A549 (cell line): ENCODE measurements around the gene BUD31. TPM values are rescaled to one million over a fixed set of nuclear protein-coding genes. Genes with fewer than 3 reads are reported as not detected.

ENCODE experiments used
- ATAC-seq, 2 experiments: fragments of 200-7000 bp in 1 of 2; fragments of >200 bp in 1 of 2; cut with Nextera tagmentation in 1 of 2; cut with Tn5 transposase in 1 of 2; 3 replicates each; pipeline versions ENCODE4 v1.8.0 to v1.9.1; 2018 to 2020; ENCODE audit warnings: mild to moderate bottlenecking in 1 of 2, moderate library complexity in 1 of 2
- CTCF ChIA-PET: fragments of 300-600 bp; sonication (Branson Sonifier 250); formaldehyde crosslinking; extraction: SDS; loops from one replicate; lab custom pipeline; 2021; ENCODE audit warnings: antibody characterized with exemption, inconsistent platforms; lab: Yijun Ruan, JAX
- POLR2A ChIA-PET: fragments of 350-600 bp; formaldehyde crosslinking; extraction: SDS; loops from one replicate; lab custom pipeline; 2021; ENCODE audit warnings: antibody characterized with exemption, inconsistent platforms; lab: Yijun Ruan, JAX
- DNase-seq, 2 experiments: peaks; one replicate each; pipeline versions ENCODE4 v3.0.0 to v3.0.0-alpha.2; 2011 to 2016; ENCODE audit warnings: low read depth in 1 of 2, low spot score in 1 of 2
- FAIRE-seq: peaks from 2 replicates; lab custom pipeline; 2011; peaks lifted over from hg19 to GRCh38; lab: Jason Lieb, UNC
- H3K27ac ChIP-seq, 2 experiments: fragments of >200 bp; sonication (Bioruptor Twin); formaldehyde crosslinking; 3 replicates each; pipeline ENCODE4 v1.5.1; 2016 to 2017
- H3K4me1 ChIP-seq: fragments of >200 bp; sonication (Bioruptor Twin); formaldehyde crosslinking; 3 replicates; pipeline ENCODE4 v1.6.1; 2016
- H3K4me2 ChIP-seq: fragments of >200 bp; sonication (Bioruptor Twin); formaldehyde crosslinking; 3 replicates; pipeline ENCODE4 v1.6.1; 2016
- H3K4me3 ChIP-seq: fragments of >200 bp; sonication (Bioruptor Twin); formaldehyde crosslinking; 3 replicates; pipeline ENCODE4 v1.5.1; 2016
- H3K9me3 ChIP-seq: fragments of >200 bp; sonication (Bioruptor Twin); formaldehyde crosslinking; 3 replicates; pipeline ENCODE4 v1.6.1; 2016
- CBX8 ChIP-seq: fragments of 200-600 bp; sonication (generic); IDR thresholded peaks from 2 replicates; pipeline ENCODE4 v1.6.1; 2016
- CEBPB ChIP-seq, 2 experiments: fragments of >200 bp in 1 of 2; sonication (Bioruptor Twin) in 1 of 2; formaldehyde crosslinking in 1 of 2; IDR thresholded peaks; 2 replicates each; pipeline ENCODE4 v1.6.1; 2012 to 2016
- CHD2 ChIP-seq: fragments of 150-350 bp; IDR thresholded peaks from 2 replicates; pipeline ENCODE4 v1.6.1; 2014; ENCODE audit warnings: low read length; ENCODE audit not compliant: partially characterized antibody
- EHF ChIP-seq: fragments of 250-450 bp; sonication (Bioruptor Pico); IDR thresholded peaks from 2 replicates; pipeline ENCODE4 v1.5.0; 2020; ENCODE audit warnings: mild to moderate bottlenecking
- FOSL2 ChIP-seq, 2 experiments: fragments of 450-650 bp in 1 of 2; fragments of >200 bp in 1 of 2; sonication (Bioruptor Twin) in 1 of 2; formaldehyde crosslinking; IDR thresholded peaks; 2 replicates each; pipeline versions ENCODE4 v1.5.0 to v1.6.1; 2016 to 2020; ENCODE audit warnings: mild to moderate bottlenecking in 1 of 2, moderate library complexity in 1 of 2
- HOXB13 ChIP-seq: fragments of 250-450 bp; sonication (Bioruptor Pico); IDR thresholded peaks from 2 replicates; pipeline ENCODE4 v1.5.0; 2020; ENCODE audit warnings: low read depth, mild to moderate bottlenecking, moderate library complexity
- HOXB5 ChIP-seq: fragments of 250-450 bp; sonication (Bioruptor Pico); IDR thresholded peaks from 2 replicates; pipeline ENCODE4 v1.5.0; 2020; ENCODE audit warnings: mild to moderate bottlenecking, moderate library complexity
- NFE2L2 ChIP-seq: fragments of 150-350 bp; conservative IDR thresholded peaks from 2 replicates; pipeline ENCODE4 v1.6.1; 2014; ENCODE audit warnings: low read length
- NPAS2 ChIP-seq: fragments of 250-450 bp; sonication (Bioruptor Pico); IDR thresholded peaks from 2 replicates; pipeline ENCODE4 v1.8.0; 2022; ENCODE audit warnings: mild to moderate bottlenecking, moderate library complexity, borderline replicate concordance
- PHF8 ChIP-seq: fragments of 200-600 bp; sonication (generic); IDR thresholded peaks from 2 replicates; pipeline ENCODE4 v1.6.1; 2016; ENCODE audit warnings: low read depth, mild to moderate bottlenecking, antibody characterized with exemption, moderate library complexity, borderline replicate concordance
- POLR2A ChIP-seq: IDR thresholded peaks from 2 replicates; pipeline ENCODE4 v1.6.1; 2012; ENCODE audit warnings: mild to moderate bottlenecking, low read length
- RAD21 ChIP-seq, 2 experiments: fragments of >200 bp in 1 of 2; sonication (Bioruptor Twin) in 1 of 2; formaldehyde crosslinking in 1 of 2; IDR thresholded peaks in 1 of 2; conservative IDR thresholded peaks in 1 of 2; 2 replicates in 1 of 2; 3 replicates in 1 of 2; pipeline ENCODE4 v1.6.1; 2012 to 2018; ENCODE audit warnings: inconsistent platforms in 1 of 2
- RCOR1 ChIP-seq: fragments of 150-350 bp; IDR thresholded peaks from 2 replicates; pipeline ENCODE4 v1.6.1; 2014; ENCODE audit warnings: antibody characterized with exemption, low read length, low read depth
- TP53 ChIP-seq: fragments of 250-450 bp; sonication (Bioruptor Pico); IDR thresholded peaks from 2 replicates; pipeline ENCODE4 v1.5.0; 2021; ENCODE audit warnings: mild to moderate bottlenecking, moderate library complexity
- ZFP36 ChIP-seq: fragments of 450-650 bp; IDR thresholded peaks from 2 replicates; pipeline ENCODE4 v1.6.1; 2014; ENCODE audit warnings: borderline replicate concordance; ENCODE audit not compliant: partially characterized antibody
- ZSCAN20 ChIP-seq: fragments of 250-450 bp; sonication (Bioruptor Pico); IDR thresholded peaks from 2 replicates; pipeline ENCODE4 v1.8.0; 2022; ENCODE audit warnings: mild to moderate bottlenecking, moderate library complexity
- WGBS: methylation state at CpG from one replicate; pipeline ENCODE4 v1.1.6; 2017; ENCODE audit errors: missing lambda C conversion rate; 5-methylcytosine and 5-hydroxymethylcytosine counted together
- polyA plus RNA-seq, 4 experiments: library from polyadenylated mRNA; depleted of rRNA in 3 of 4; stranded (reverse); fragments of >200 nt; fragmentation: RNase III in 1 of 4; extraction: RNeasy Plus Mini Kit Qiagen cat#74134 plus additional on column Dnase treatment in 1 of 4; gene quantifications; 2 replicates in 3 of 4; 3 replicates in 1 of 4; pipeline ENCODE4 v1.2.3, GENCODE V29; 2011 to 2017
- TF ChIP-seq, protein P1 (sequence below): fragments of 150-350 bp; IDR thresholded peaks from 2 replicates; pipeline ENCODE4 v1.6.1; 2014; ENCODE audit warnings: low read depth, mild to moderate bottlenecking, low read length
- TF ChIP-seq, protein P2 (sequence below): fragments of 200-600 bp; sonication (generic); IDR thresholded peaks from 2 replicates; pipeline ENCODE4 v1.6.1; 2016; ENCODE audit warnings: antibody characterized with exemption, mild to moderate bottlenecking, moderate library complexity
- TF ChIP-seq, protein P3 (sequence below): fragments of >200 bp; sonication (Bioruptor Twin); formaldehyde crosslinking; IDR thresholded peaks from 2 replicates; pipeline ENCODE4 v1.6.1; 2016
- TF ChIP-seq, protein P4 (sequence below): IDR thresholded peaks from 2 replicates; pipeline ENCODE4 v1.6.1; 2012; ENCODE audit warnings: low read depth, borderline replicate concordance
- TF ChIP-seq, protein P5 (sequence below): IDR thresholded peaks from 2 replicates; pipeline ENCODE4 v1.6.1; 2012

BUD31 gene
- polyA plus RNA-seq, 2 of the 4 experiments (the other 2 are of a cell fraction), result 96.5 to 105 TPM

DNA sequence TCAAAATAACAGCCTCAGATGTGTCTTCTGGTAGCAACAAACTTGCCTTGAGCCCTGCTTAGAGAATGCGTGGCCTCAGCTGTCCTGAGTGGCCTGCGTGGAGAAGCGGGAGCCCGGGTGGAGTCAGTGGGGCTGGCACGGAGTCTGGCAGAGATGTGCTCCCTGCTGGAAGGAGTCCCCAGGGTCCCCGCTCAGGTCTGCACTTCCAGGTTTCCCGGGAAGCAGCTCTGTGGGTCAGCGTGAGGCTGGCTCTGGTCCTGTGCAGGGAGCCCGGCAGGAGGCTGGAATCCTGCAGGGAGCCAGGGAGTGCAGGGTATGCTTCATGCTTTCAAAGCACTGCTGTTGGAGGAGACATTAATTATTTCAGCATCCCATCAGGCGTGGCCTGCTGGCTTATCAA lies 40.1 kb downstream of the BUD31 start:
- TF ChIP-seq FOSL2 (IDR thresholded peaks at IDR 0.05) (no peak), FOSL2 (CRISPR knock-in tag; IDR thresholded peaks at IDR 0.05) (no peak), ZFP36 (no peak), RAD21 (conservative IDR thresholded peaks at IDR 0.05 in 1 of 2, IDR thresholded peaks at IDR 0.05 in 1 of 2) (no peak), CEBPB (IDR thresholded peaks at IDR 0.05) (no peak), PHF8 (no peak), CBX8 (no peak)
- TF ChIP-seq, all 56 proteins: peak for 0
- ATAC-seq (no peak), FAIRE-seq (no peak), DNase-seq (no peak)
- H3K4me2 ChIP-seq, result no peak overlapping the region
- no peaks in the 10 kb centered on the region for H3K9me3 ChIP-seq
- WGBS, result 94% methylated on average over 10 of the region's 10 CpGs
- no peak overlapping the region for H3K27ac ChIP-seq
- no peak overlapping the region for H3K4me3 ChIP-seq
- CTCF ChIA-PET, result interaction anchor here (0.6 to 6.9 kb wide), 9 partner anchors 10 to 168 kb away, joined by 3 to 92 read pairs (median 4); partner anchors contain the start of genes ATP5MF, CPSF4, PTCD1 and ZSCAN25
- H3K4me1 ChIP-seq, result no peaks in the 10 kb centered on the region
- POLR2A ChIA-PET, result no interaction called here

DNA sequence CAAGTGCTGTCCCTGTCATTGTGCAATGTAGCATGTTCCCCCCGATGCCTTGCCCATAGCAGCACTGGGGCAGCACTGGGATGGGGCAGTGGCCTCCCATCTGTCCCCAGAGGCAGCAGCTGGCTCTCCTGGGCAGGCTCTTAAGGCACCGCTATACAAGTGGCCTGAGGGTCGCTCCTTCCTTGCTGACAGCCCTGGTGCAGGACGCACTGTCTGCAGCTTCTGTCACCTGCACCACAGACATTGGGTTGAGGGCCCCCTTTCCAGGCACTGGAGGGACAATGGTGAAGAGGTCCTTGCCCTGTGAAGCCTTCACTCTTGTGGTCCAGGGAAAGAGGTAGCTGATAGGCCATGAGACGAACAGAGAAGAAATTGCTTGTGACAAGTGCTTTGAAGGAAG lies 40.6 kb downstream of the BUD31 start:
- H3K4me2 ChIP-seq, result no peak overlapping the region
- no peaks in the 10 kb centered on the region for H3K9me3 ChIP-seq
- H3K4me3 ChIP-seq, result no peak overlapping the region
- 95% methylated on average over 5 of the region's 5 CpGs for WGBS
- no peaks in the 10 kb centered on the region for H3K4me1 ChIP-seq
- no peak overlapping the region for H3K27ac ChIP-seq
- POLR2A ChIA-PET, result no interaction called here
- TF ChIP-seq HOXB13 (CRISPR knock-in tag), result no peak
- TF ChIP-seq, protein P1, sequence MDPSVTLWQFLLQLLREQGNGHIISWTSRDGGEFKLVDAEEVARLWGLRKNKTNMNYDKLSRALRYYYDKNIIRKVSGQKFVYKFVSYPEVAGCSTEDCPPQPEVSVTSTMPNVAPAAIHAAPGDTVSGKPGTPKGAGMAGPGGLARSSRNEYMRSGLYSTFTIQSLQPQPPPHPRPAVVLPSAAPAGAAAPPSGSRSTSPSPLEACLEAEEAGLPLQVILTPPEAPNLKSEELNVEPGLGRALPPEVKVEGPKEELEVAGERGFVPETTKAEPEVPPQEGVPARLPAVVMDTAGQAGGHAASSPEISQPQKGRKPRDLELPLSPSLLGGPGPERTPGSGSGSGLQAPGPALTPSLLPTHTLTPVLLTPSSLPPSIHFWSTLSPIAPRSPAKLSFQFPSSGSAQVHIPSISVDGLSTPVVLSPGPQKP, result no peak
- no peak for TF ChIP-seq CHD2
- TF ChIP-seq, all 56 proteins: peak for 0
- ATAC-seq (no peak), DNase-seq (no peak), FAIRE-seq (no peak)
- CTCF ChIA-PET, result interaction anchor here (0.6 to 6.9 kb wide), 9 partner anchors 10 to 541 kb away, joined by 3 to 92 read pairs (median 3); partner anchors contain the start of genes ATP5MF, CPSF4, PTCD1 and ZSCAN25

DNA sequence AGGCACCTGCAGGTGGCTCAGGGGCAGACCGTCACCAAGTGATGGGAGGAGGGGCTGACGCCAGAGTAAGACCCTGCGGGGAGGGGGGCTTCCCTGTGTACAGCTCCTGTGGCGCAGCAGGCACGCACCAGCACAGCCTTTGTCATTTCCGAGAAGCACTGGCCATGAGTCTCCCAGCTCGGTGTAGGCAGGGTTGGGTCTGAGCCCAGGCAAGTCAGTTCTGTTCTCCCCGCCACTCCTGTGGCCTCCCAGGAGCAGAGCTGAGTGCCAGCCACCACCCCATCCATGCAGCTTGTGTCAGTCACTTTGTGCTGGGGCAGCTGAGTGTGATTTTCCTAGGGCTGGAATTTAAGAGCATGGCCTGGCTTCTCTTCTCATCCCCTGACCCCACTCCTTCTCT lies 43.2 kb downstream of the BUD31 start:
- H3K4me1 ChIP-seq, result no peaks in the 10 kb centered on the region
- no peak overlapping the region for H3K27ac ChIP-seq
- H3K9me3 ChIP-seq, result no peaks in the 10 kb centered on the region
- TF ChIP-seq HOXB5 (no peak), NPAS2 (CRISPR knock-in tag) (no peak), NFE2L2 (no peak), RCOR1 (no peak)
- TF ChIP-seq, protein P2, sequence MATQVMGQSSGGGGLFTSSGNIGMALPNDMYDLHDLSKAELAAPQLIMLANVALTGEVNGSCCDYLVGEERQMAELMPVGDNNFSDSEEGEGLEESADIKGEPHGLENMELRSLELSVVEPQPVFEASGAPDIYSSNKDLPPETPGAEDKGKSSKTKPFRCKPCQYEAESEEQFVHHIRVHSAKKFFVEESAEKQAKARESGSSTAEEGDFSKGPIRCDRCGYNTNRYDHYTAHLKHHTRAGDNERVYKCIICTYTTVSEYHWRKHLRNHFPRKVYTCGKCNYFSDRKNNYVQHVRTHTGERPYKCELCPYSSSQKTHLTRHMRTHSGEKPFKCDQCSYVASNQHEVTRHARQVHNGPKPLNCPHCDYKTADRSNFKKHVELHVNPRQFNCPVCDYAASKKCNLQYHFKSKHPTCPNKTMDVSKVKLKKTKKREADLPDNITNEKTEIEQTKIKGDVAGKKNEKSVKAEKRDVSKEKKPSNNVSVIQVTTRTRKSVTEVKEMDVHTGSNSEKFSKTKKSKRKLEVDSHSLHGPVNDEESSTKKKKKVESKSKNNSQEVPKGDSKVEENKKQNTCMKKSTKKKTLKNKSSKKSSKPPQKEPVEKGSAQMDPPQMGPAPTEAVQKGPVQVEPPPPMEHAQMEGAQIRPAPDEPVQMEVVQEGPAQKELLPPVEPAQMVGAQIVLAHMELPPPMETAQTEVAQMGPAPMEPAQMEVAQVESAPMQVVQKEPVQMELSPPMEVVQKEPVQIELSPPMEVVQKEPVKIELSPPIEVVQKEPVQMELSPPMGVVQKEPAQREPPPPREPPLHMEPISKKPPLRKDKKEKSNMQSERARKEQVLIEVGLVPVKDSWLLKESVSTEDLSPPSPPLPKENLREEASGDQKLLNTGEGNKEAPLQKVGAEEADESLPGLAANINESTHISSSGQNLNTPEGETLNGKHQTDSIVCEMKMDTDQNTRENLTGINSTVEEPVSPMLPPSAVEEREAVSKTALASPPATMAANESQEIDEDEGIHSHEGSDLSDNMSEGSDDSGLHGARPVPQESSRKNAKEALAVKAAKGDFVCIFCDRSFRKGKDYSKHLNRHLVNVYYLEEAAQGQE, result no peak
- TF ChIP-seq, all 56 proteins: peak for 0
- WGBS, result 97% methylated on average over 6 of the region's 8 CpGs
- no peak for FAIRE-seq
- Histone ChIP-seq H3K4me2 (no peak overlapping the region), H3K4me3 (no peak overlapping the region)
- ChIA-PET CTCF (interaction anchor here (4.6 kb wide), 1 partner anchor 13 kb away, joined by 24 read pairs; the partner anchor contains the start of genes CPSF4 and PTCD1), POLR2A (no interaction called here)
- DNase-seq, result no peak
- no peak for ATAC-seq

DNA sequence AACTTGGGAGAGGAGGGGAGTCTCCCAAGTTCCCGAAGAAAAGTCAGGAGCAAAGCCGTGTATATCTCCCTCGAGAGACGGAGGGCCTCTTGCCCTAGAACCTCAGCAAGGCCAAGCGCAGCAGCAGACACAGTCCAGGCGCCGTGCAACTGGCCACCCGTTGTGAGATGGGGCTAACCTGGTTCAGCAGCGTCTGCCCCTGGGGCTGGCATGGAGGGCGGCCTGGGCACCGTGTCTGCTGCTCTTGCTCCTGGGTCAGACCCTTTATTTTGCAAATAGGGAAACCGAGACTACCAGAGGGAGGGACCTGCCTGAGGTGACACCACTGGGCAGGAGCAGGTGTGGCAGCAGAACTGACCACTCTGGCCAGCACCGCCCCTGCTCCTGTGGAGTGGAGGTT lies 43.8 kb downstream of the BUD31 start:
- no peaks in the 10 kb centered on the region for H3K4me1 ChIP-seq
- no peaks in the 10 kb centered on the region for H3K9me3 ChIP-seq
- no peak for DNase-seq
- FAIRE-seq, result no peak
- no peak overlapping the region for H3K27ac ChIP-seq
- CTCF ChIA-PET, result no interaction called here
- H3K4me2 ChIP-seq, result no peak overlapping the region
- no peak overlapping the region for H3K4me3 ChIP-seq
- POLR2A ChIA-PET, result no interaction called here
- ATAC-seq, result no peak
- WGBS, result 86% methylated on average over 13 of the region's 13 CpGs
- TF ChIP-seq ZSCAN20 (CRISPR knock-in tag) (no peak), CHD2 (no peak), POLR2A (no peak), EHF (CRISPR knock-in tag) (no peak), NPAS2 (CRISPR knock-in tag) (no peak), TP53 (CRISPR knock-in tag) (no peak), FOSL2 (IDR thresholded peaks at IDR 0.05) (no peak), FOSL2 (CRISPR knock-in tag; IDR thresholded peaks at IDR 0.05) (no peak), CBX8 (no peak)
- TF ChIP-seq, protein P3, sequence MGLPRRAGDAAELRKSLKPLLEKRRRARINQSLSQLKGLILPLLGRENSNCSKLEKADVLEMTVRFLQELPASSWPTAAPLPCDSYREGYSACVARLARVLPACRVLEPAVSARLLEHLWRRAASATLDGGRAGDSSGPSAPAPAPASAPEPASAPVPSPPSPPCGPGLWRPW, result no peak
- TF ChIP-seq, protein P4, sequence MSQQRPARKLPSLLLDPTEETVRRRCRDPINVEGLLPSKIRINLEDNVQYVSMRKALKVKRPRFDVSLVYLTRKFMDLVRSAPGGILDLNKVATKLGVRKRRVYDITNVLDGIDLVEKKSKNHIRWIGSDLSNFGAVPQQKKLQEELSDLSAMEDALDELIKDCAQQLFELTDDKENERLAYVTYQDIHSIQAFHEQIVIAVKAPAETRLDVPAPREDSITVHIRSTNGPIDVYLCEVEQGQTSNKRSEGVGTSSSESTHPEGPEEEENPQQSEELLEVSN, result no peak
- TF ChIP-seq, protein P5, sequence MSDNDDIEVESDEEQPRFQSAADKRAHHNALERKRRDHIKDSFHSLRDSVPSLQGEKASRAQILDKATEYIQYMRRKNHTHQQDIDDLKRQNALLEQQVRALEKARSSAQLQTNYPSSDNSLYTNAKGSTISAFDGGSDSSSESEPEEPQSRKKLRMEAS, result no peak
